ENCODE data around the gene ZNF77.
"Not testable (repeated sequence)": the region's sequence is repeated elsewhere in the genome, so short reads cannot be mapped to it uniquely, and the experiment has no call there.

The ZNF77 gene

DNA sequence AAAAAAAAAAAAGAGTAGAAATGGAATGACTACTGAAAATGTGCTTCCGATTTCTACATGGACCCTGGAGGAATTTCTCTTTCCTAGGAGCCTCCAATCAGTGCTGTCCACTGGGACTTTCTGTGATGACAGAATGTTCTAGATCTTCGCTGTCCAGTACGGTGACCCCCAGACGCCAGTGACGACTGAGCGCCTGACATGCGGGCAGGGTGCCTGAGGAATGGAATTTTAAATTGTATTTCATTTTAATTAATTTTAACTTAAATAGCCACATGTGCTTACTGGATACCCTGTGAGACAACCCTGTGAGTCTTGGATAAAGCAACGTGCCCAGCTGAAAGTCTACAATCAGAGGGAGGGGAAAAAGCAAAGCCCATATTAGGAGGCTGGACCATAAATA lies 28.5 kb upstream of the ZNF77 start:
- in situ Hi-C loops (cut with HindIII; ENCODE audit: low sequenced_read_pairs), result no loop called here

DNA sequence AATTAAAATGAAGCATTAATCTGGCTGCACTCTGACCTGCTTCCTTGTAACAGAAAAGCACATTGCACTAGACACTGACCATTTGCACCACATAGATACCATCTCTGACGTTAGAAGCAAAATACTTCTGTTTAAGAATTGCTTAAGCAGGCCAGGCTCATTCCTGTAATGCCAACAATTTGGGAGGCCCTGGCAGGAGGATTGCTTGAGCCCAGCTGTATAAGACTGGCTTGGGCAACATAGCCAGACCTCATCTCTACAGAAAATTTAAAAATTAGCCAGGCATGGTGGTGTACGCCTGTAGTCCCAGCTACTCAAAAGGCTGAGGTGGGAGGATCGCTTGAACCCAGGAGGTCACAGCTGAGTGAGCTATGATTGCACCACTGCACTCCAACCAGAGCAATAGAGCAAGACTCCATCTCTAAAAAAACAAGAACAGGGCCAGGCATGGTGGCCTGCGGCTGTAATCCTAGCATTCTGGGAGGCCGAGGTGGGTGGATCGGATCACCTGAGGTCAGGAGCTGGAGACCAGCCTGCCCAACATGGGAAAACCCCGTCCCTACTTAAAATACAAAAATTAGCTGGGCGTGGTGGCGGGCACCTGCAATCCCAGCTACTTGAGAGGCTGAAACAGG lies 25.5 kb upstream of the ZNF77 start:
- in situ Hi-C loops (cut with HindIII; ENCODE audit: low sequenced_read_pairs), result no loop called here

DNA sequence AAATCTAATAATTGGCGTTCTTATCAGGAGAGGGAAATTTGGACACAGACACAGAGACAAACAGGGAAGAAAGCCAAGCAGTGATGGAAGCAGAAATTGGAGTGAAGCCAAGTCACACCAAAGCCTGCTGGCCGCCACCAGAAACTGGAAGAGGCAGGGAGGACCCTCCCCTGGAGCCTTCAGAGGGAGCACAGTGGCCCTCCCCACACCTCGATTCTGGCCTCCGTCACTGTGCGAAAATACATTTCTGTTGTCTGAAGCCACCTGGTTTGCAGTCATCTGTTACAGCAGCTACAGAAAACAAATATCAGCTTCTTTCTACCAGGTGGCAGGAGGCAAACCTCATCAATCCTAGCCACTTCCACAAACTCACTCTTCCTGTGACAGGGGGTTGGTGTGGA lies 24.3 kb upstream of the ZNF77 start:
- in situ Hi-C loops (cut with HindIII; ENCODE audit: low sequenced_read_pairs), result no loop called here

DNA sequence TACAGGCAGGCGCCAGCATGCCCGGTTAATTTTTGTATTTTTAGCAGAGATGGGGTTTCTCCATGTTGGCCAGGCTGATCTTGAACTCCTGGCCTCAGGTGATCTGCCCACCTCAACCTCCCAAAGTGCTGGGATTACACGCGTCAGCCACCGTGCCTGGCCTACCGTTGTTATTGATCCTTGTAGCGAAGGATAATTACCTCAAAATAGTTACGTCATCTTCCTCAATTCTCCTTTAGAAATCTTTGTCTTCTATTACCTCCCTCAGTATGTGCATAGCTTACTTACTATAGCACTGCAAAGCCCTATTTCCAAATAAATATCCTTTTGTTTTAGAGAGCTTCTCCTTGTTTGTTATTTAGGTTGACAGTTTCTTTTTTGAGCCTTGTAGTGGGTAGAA lies 23.2 kb upstream of the ZNF77 start:
- in situ Hi-C loops (cut with HindIII; ENCODE audit: low sequenced_read_pairs), result no loop called here

DNA sequence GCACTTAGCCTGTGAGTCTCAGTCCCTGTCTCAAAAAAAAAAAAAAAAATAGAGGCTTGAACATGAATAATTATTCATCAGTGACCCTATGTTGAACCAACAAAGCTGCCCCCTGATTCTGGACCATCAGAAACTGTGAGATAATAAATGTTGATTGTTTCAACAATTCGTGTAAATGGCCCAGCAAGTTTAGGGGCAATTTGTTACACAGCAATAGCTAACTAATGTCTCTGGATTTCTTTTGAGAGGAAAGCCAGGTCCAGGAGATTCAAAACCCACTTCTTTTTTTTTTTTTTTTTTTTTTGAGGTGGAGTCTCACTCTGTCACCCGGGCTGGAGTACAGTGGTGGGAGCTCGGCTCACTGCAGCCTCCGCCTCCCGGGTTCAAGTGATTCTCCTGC lies 20.1 kb upstream of the ZNF77 start:
- in situ Hi-C loops (cut with HindIII; ENCODE audit: low sequenced_read_pairs), result no loop called here

DNA sequence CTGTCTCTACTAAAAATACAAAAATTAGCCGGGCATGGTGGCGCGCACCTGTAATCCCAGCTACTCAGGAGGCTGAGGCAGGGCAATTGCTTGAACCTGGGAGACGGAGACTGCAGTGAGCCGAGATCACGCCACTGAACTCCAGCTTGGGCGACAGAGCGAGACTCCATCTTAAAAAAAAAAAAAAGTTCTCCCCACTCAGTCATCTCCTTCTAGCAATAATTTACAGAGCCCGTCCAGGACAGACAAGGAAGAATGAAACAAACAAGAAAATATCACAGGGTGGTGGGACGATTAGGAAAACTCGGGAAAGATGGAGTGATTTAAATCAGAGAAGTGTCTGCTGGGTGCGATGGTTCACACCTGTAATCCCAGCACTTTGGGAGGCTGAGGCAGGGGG lies 18.9 kb upstream of the ZNF77 start:
- in situ Hi-C loops (cut with HindIII; ENCODE audit: low sequenced_read_pairs), result not testable (repeated sequence)

DNA sequence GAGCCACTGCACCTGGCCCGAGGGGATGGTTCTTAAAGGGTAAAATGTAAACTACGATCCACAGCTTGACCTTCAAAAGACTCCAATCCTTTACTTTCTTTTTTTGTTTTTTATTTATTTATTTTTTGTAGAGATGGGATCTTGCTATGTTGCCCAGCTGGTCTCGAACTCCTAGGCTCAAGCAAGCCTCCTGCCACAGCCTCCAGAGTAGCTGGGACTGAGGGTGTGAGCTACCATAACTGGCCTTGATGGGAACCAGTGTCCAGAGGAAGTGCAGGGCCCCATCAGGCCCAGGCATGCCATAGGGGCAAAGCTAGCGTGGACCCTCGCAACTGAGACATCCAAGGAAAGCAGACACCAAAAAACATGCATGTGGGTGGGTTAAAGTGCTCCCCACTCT lies 18.4 kb upstream of the ZNF77 start:
- in situ Hi-C loops (cut with HindIII; ENCODE audit: low sequenced_read_pairs), result no loop called here

DNA sequence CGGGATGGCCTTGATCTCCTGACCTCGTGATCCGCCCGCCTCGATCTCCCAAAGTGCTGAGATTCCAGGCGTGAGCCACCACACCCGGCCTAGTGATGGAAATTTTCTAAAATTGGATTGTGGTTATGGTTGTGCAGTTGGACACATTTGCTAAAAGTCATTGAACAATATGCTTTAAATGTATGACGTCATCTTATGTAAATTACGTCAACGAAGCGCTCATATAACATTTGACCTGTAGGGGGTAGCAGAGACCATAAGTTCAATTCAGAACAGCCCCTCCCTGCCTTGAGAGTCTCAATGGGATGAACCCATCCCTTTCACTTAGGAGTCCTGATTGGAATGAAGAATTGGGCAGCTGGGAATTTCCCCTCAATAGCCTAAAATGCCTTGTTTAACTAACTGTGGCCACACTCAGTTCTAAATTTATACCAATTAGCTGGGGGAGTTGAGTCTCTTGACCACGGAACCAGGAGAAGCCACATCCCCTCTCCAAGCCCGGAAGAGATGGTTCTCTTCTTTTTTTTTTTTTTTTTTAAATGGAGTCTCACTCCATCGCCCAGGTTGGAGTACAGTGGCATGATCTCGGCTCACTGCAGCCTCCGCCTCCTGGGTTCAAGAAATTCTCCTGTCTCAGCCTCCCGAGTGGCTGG lies 17.4 kb upstream of the ZNF77 start:
- in situ Hi-C loops (cut with HindIII; ENCODE audit: low sequenced_read_pairs), result no loop called here

DNA sequence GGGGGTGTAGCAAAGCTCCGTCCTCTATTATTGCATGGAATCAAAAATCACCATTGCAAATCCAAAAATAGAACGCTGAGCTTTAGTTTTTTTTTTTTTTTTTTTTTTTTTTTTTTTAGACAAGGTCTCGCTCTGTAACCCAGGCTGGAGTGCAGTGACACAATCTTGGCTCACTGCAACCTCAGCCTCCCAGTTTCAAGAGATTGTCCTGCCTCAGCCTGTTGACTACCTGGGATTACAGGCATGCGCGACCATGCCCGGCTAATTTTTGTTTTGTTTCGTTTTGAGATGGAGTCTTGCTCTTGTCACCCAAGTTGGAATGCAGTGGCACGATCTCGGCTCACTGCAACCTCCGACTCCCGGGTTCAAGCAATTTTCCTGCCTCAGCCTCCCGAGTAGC lies 15.3 kb upstream of the ZNF77 start:
- in situ Hi-C loops (cut with HindIII; ENCODE audit: low sequenced_read_pairs), result no loop called here

DNA sequence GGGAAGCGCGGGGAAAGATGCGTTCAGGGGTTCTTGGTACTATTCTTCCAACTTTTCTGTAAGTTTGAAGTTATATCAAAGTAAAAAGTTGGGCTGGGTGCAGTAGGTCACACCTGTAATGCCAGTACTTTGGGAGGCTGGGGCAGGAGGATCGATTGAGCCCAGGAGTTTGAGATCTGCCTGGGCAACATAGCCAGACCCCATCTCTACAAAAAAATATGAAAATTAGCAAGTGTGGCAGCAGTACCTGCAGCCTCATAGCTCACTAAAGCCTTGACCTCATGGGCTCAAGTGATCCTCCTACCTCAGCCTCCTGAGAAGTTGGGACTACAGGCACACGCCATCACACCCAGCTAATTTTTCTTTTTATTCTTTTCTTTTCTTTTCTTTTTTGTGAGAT lies 12.4 kb upstream of the ZNF77 start:
- in situ Hi-C loops (cut with HindIII; ENCODE audit: low sequenced_read_pairs), result no loop called here

DNA sequence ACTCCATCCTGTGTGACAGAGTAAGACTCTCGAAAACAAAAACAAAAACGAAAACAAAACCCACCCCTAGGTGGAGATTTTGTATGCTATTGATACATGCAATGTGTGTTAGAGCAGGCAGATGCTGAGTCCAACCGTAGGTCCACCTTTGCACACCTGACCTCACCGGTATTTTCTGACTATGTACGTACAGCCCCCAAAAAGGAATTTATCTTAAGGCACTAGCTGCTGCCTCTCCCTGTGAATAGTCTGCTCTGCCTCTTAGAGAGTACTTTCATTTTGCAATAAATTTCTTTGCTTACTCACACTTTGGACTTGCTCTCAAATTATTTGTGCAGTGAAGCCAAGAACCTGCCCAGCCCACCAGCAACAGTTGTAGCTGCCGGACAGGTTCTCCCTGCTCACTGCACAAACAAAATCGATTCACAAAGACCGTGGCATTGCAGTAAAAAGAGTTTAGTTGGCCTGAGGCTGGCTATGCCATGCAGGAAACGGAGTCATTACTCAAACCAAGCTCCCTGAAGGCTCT lies 8.2 kb upstream of the ZNF77 start:
- in situ Hi-C loops (cut with HindIII; ENCODE audit: low sequenced_read_pairs), result no loop called here

DNA sequence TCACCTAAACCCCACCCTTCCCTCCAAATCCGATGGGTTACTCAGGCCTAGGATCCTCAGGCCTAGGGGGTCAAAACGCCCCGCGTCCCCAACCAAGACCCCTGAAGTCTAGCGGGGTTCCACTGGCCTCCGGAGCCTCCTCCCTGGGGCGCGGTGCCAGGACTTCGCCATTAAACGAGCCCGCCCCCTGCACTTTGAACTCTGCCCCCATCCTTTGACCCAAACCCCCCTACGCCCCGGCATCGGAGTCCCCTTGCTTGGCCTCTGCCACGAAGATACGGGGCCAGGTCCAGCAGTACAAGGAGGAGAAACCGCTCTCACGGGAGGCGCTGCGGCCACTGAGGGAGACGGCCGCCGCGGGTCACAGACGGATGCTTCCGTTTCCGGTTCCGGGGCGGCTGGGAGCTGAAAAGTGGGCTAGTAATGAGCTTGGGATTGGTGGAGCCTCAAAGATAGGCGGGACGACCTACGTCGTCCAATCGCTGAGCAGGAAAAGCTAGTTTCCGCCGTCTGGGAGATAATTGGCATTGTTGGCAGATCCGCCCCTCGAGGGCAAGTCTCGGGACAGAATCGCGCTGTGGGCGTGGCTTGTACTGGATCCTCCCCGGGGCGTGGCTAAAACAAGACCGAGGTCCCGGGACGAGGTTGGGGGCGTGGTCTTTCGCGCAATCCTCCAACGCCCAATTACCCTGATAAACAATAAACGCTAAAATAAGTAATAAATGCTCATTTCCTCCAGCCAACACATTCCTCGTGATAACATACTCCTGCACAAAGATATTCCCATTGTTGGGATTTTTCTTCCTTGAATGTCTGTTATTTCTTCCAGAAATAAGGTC lies 5.7 kb upstream of the ZNF77 start:
- in situ Hi-C loops (cut with HindIII; ENCODE audit: low sequenced_read_pairs), result no loop called here

DNA sequence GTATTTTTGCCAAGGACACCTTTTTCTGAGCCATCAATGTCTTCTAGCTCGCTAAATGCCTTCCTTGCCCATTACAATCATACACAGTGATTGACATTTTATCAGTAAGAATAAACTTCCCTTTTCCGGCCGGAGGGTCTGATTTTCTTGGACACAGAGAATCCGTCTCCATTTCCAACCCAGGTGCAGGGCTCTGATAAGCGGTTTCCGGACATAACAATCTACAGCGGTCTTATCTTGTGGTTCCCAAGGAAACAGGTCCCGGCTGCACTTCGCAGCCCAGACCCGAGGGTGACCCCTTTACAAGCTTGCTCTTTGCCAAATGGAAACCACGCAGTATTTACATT lies 5.1 kb upstream of the ZNF77 start:
- in situ Hi-C loops (cut with HindIII; ENCODE audit: low sequenced_read_pairs), result loop anchor here (10.0 kb wide), 1 partner anchor 225 kb away; the partner anchor contains the start of gene S1PR4

DNA sequence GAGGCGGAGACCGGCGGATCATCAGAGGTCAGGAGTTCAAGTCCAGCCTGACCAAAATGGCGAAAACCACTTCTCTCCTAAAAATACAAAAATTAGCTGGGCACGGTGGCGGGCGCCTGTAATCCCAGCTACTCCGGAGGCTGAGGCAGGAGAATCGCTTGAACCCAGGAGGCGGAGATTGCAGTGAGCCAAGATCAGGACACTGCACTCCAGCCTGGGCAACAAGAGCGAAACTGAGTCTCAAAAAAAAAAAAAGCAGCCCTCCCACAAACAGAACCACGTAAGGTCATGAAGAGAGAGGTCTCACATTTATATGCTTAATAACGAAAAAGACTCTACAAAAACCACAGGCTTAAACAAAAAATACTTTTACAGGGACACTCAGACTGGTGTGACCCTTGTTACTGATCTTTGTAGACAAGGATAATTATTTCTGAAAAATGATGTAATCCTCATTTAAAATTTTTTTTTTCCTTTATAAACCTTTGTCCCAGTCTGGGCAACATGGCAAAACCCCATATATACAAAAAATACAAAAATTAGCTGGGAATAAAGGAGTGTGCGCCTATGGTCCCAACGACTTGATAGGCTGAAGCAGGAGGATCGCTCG lies 909 bp upstream of the ZNF77 start:
- in situ Hi-C loops (cut with HindIII; ENCODE audit: low sequenced_read_pairs), result loop anchor here (10.0 kb wide), 1 partner anchor 229 kb away; the partner anchor contains the start of gene S1PR4

DNA sequence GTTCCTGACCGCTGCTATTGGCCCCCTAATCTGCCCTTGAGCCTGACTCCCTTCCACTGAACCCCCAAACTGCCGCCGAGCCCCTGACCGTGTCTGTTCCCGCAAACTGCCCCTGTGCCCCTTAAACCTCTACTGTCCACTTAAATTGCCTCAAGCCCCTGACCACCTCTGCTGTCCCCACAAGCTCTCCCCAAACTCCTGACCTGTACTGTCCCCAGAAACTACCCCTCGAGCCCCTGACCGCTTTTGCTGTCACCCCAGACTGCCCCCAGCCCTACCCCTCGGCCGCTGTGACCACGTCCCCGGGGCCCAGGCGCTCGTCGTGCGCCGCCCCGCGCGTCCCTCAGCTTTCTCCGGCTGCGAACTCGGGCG lies 382 bp downstream of the ZNF77 start:
- in situ Hi-C loops (cut with HindIII; ENCODE audit: low sequenced_read_pairs), result loop anchor here (10.0 kb wide), 1 partner anchor 230 kb away; the partner anchor contains the start of gene S1PR4

DNA sequence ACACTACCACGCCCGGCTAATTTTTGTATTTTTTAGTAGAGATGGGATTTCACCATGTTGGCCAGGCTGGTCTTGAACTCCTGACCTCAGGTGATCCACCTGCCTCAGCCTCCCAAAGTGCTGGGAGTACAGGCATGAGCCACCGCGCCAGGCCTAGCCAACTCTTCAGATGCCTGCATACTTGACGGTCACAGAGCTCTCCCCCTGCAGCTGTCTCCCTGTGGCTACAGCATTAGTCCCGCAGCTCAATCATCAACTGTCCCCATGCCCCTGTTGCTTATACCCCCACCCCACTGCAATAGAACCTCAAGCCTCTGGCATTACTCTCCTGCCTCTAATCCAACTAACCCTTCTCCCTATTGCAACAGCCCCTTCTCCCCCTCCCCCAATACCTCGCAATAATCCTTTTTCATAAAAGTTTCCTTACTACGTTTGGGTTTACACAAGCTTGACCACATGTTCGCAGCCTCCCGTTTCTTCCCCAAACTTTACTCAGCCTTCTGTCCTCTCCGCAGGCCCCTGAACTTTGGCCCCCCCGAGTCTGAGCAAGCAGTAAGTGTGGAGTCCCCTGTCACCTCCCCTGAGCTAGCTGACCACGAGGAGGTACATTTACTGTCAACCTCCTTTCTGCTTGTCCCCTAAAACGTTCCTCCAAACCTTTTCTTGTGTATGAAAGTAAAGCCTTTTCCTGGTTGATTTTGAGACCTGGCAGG lies 1.7 kb downstream of the ZNF77 start:
- in situ Hi-C loops (cut with HindIII; ENCODE audit: low sequenced_read_pairs), result loop anchor here (10.0 kb wide), 1 partner anchor 232 kb away; the partner anchor contains the start of gene S1PR4

DNA sequence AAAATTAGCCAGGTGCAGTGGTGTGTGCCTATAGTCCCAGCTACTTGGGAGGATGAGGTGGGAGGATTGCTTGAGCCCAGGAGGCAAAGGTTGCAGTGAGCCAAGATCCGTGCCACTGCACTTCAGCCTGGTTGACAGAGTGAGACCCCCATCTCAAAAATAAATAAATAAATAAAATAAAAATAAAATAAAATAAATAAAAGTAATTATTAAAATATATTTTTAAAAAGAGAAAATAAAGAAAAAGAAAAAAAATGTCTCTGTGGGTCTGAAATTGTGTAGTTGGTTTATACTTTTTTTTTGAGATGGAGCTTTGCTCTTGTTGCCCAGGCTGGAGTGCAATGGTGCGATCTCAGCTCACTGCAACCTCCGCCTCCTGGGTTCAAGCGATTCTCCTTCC lies 8.9 kb downstream of the ZNF77 start:
- in situ Hi-C loops (cut with HindIII; ENCODE audit: low sequenced_read_pairs), result not testable (repeated sequence)

DNA sequence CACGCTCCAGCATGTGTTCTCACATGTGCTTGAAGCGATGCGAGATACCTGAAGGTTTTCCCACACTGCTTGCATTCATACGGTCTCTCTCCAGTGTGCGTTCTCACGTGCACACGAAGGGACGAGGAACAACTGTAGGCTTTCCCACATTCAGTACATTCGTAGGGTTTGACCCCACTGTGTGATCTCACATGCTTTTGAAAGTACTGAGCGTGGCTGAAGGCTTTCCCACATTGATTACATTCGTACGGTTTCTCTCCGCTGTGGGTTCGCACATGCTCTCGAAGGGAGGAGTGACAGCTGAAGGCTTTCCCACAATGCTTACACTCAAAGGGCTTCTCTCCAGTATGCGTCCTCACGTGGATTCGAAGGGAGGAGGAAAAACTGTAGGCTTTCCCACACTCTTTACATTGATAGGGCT lies 11.3 kb downstream of the ZNF77 start:
- in situ Hi-C loops (cut with HindIII; ENCODE audit: low sequenced_read_pairs), result no loop called here

DNA sequence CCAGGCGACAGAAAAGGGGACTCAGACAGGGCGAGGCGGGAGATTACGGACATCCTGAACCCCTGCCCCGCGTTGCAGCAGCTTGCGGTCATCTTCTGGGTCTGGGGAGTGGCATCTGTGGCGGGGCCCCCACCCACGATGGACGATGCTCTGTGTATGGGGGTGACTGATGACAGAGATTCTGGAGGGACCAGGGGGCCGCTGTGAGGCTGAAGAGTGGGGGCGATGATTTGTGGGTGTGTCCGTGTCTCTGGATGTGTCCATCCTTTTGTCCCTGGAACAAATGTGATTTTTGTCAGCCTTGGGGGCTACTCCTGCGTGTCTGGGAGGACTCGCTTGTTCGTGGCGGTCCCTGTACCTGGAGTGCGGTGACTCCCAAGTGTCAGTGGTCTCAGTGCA lies 17.7 kb downstream of the ZNF77 start:
- in situ Hi-C loops (cut with HindIII; ENCODE audit: low sequenced_read_pairs), result no loop called here

DNA sequence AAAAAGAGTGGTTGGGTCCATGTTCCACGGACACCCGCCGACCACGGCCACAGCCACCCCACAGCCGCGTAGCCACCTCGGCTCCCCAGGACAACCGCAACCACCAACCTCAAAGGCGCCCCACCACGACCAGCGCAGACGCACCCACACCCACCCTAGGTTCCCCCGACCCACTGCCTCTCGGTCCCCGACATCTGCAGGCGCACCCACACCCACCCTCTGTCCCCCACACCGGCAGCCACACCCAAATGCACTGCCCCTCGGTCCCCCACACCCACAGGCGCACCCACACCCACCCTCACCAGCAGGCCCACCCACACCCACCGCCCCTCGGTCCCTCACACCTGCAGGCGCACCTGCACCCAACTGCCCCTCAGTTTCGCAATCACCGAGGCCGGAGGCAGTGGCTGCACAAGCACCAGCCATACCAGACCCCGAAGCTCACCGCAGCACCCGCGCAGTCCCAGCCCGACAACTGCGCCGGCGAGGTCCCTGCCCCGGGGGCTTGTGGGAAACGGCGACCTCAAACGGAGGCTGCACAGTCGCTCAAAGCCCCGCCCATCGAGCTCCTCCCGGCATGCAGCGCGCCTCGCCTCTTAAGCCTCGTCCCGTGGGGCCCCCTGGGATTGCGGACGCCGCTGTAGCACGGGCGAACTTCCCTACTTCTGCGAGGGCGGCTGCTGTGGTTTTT lies 18.3 kb downstream of the ZNF77 start:
- in situ Hi-C loops (cut with HindIII; ENCODE audit: low sequenced_read_pairs), result no loop called here
